H4 (cell line): ENCODE results near the gene ZNG1A. TPM values are rescaled to one million over a fixed set of nuclear protein-coding genes. Genes with fewer than 3 reads are reported as not detected.
"Not testable (repeated sequence)": the region's sequence is repeated elsewhere in the genome, so short reads cannot be mapped to it uniquely, and the experiment has no call there.

Experiments used
- DNase-seq: peaks from one replicate; pipeline ENCODE4 v3.0.0-alpha.2; 2015; ENCODE audit warnings: low spot score
- total RNA-seq: library from RNA; depleted of rRNA; stranded (reverse); fragments of >200 nt; shearing (Covaris generic); gene quantifications from 2 replicates; pipeline ENCODE4 v1.2.3, GENCODE V29; 2014; rRNA removed

Gene ZNG1A
- total RNA-seq, 1 experiment from 2014 or later: 51.1 TPM

- DNase-seq: not testable (repeated sequence)
Observed at GRCh38 chr9:98775-99174, 80.1 kb downstream of the ZNG1A start.

- DNase-seq: not testable (repeated sequence)
Observed at GRCh38 chr9:94992-95391, 83.9 kb downstream of the ZNG1A start.

GRCh38 chr9:94323-94722 is 84.5 kb downstream of the ZNG1A start:
- not testable (repeated sequence) for DNase-seq

GRCh38 chr9:93909-94308 is 84.9 kb downstream of the ZNG1A start:
- not testable (repeated sequence) for DNase-seq

- not testable (repeated sequence) for DNase-seq
Observed at GRCh38 chr9:90851-91250, 88.0 kb downstream of the ZNG1A start.

- not testable (repeated sequence) for DNase-seq
Observed at GRCh38 chr9:88396-89037, 90.3 kb downstream of the ZNG1A start.

GRCh38 chr9:87860-88259 is 91.0 kb downstream of the ZNG1A start:
- DNase-seq: not testable (repeated sequence)

GRCh38 chr9:87105-87504 is 91.8 kb downstream of the ZNG1A start:
- DNase-seq: not testable (repeated sequence)

GRCh38 chr9:86697-87096 is 92.2 kb downstream of the ZNG1A start:
- not testable (repeated sequence) for DNase-seq

- not testable (repeated sequence) for DNase-seq
Observed at GRCh38 chr9:82932-83689, 95.7 kb downstream of the ZNG1A start.

GRCh38 chr9:78333-78732 is 100.5 kb downstream of the ZNG1A start:
- DNase-seq: not testable (repeated sequence)

GRCh38 chr9:76389-76788 is 102.5 kb downstream of the ZNG1A start:
- DNase-seq: not testable (repeated sequence)

GRCh38 chr9:73900-74525 is 104.8 kb downstream of the ZNG1A start:
- DNase-seq: not testable (repeated sequence)

GRCh38 chr9:73076-73899 is 105.6 kb downstream of the ZNG1A start:
- DNase-seq: not testable (repeated sequence)

Other genes starting within 250 kb of the ZNG1A start
- gene WASHC1, start 149.6 kb downstream of the ZNG1A start, total RNA-seq: 2.7 and 2.9 TPM in 2 replicates
- 1.2 TPM in 1 of 2 replicates, not detected in the other for gene FOXD4, start 60.6 kb downstream of the ZNG1A start, total RNA-seq
- gene DOCK8, start 35.8 kb upstream of the ZNG1A start, total RNA-seq: 0.15 and 0.58 TPM in 2 replicates